Adrenal gland (tissue), 12 donors: ENCODE results near the gene MYO5B. TPM values are rescaled to one million over a fixed set of nuclear protein-coding genes. Genes with fewer than 3 reads are reported as not detected.
"Not testable (repeated sequence)": the region's sequence is repeated elsewhere in the genome, so short reads cannot be mapped to it uniquely, and the experiment has no call there.

Experiments
- DNase-seq, 7 donors: peaks; one replicate each; pipeline ENCODE4 v3.0.0-alpha.2; 2019 to 2020
- H3K27ac ChIP-seq, 5 donors: fragments of 200-600 bp; sonication (generic) in 4 of 5; 1 replicate in 3 of 5; 2 replicates in 2 of 5; pipeline versions ENCODE4 v1.5.1 to v1.8.0; 2016 to 2020; ENCODE audit warnings: mild to moderate bottlenecking in 1 of 5
- H3K27me3 ChIP-seq: fragments of 200-600 bp; 2 replicates; pipeline ENCODE4 v1.8.0; 2021
- H3K36me3 ChIP-seq, 2 donors: fragments of 200-600 bp; replicated peaks in 1 of 2; 1 replicate in 1 of 2; 2 replicates in 1 of 2; pipeline versions ENCODE4 v1.5.1 to v1.8.0; 2018 to 2022
- H3K4me1 ChIP-seq, 2 donors: fragments of 200-600 bp; replicated peaks in 1 of 2; 1 replicate in 1 of 2; 2 replicates in 1 of 2; pipeline versions ENCODE4 v1.5.1 to v1.8.0; 2018 to 2021
- H3K4me3 ChIP-seq, 4 donors: fragments of 200-600 bp; sonication (generic) in 3 of 4; one replicate each; pipeline ENCODE4 v1.5.1; 2016 to 2018
- H3K9me3 ChIP-seq, 3 donors: fragments of 200-600 bp; sonication (generic) in 1 of 3; replicated peaks in 1 of 3; 1 replicate in 2 of 3; 2 replicates in 1 of 3; pipeline versions ENCODE4 v1.5.1 to v1.8.0; 2016 to 2021
- CTCF ChIP-seq, 6 experiments: fragments of 450-650 bp in 4 of 6; fragments of 200-600 bp in 2 of 6; sonication (generic) in 1 of 6; IDR thresholded peaks; 1 replicate in 5 of 6; 2 replicates in 1 of 6; pipeline versions ENCODE4 v1.5.1 to v1.8.0; 2016 to 2021; ENCODE audit warnings: antibody characterized with exemption in 6 of 6, mild to moderate bottlenecking in 2 of 6, moderate library complexity in 1 of 6
- POLR2A ChIP-seq, 2 donors: fragments of 450-650 bp; IDR thresholded peaks; one replicate each; pipeline ENCODE4 v1.6.1; 2017; ENCODE audit warnings: antibody characterized with exemption in 2 of 2, mild to moderate bottlenecking in 2 of 2, moderate library complexity in 1 of 2
- WGBS, 4 donors: extraction: QIAGEN DNeasy Blood & Tissue Kit in 2 of 4; methylation state at CpG; one replicate each; pipeline versions ENCODE4 v1.1.5 to v1.1.7; 2013 to 2017; 5-methylcytosine and 5-hydroxymethylcytosine counted together
- intact Hi-C, 2 donors: fragments of 100-400 bp; cut with DNase I; formaldehyde crosslinking; loops; one replicate each; pipeline versions ENCODE4 v1.14.1 to v1.15.0; 2022 to 2023
- polyA plus RNA-seq, 3 donors: library from polyadenylated mRNA; stranded (reverse); fragments of 200-250 nt in 2 of 3; fragments of 350-450 nt in 1 of 3; fragmentation: Illumina TruSeq in 1 of 3; extraction: RNeasy Lipid Tissue Mini Kit (QIAGEN cat#74804) in 1 of 3; gene quantifications; one replicate each; pipeline ENCODE4 v1.2.3, GENCODE V29; 2013 to 2014
- total RNA-seq, 9 donors: library from RNA; depleted of rRNA in 4 of 9; stranded (reverse); fragments of >200 nt in 4 of 9; fragments of 120-200 nt in 1 of 9; fragmentation: NEBNext Ultra II Directional in 1 of 9; extraction: Animal tissue kit (Norgen Biotek cat#: 25700) in 1 of 9; gene quantifications; one replicate each; pipeline versions ENCODE4 v1.1.0 to v1.2.4, GENCODE V29; 2013 to 2023
- donor health status: healthy with polysubstance abuse.
- donor health status: Bipolar disorder and iron deficiency.
- donor health status: DM: yes; HTN: yes; CAD: no.
- donor health status: DM: no; HTN: no; CAD: no.
- donor health status: DM: no; HTN: no; CAD: no.
- donor health status: DM: yes; HTN: yes; CAD: no.

Gene MYO5B
- total and polyA plus RNA-seq, 12 donors, result 0.61 to 9.3 (median 2.9) TPM

DNA sequence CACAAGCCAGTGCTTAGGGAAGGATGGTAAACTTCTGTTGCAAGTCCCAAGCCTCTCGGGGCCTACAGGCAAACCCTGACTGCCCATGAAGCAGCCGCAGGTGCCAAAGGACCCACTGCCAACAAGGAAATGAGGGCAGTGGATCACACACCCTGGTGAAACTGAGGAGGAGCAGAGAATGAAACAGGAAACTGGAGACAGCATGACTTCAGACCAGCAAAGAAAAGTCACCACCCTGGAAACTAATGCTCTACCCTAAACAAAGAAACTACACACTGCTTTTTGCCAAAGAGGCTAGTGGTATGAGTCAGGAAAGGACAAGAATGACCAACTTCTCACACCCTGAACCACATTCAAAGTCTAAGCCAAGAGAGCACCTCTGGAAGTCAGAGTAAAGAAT lies 97.2 kb downstream of the MYO5B start:
- no peak for DNase-seq
- no peaks in the 10 kb centered on the region for H3K36me3 ChIP-seq
- H3K27me3 ChIP-seq, result no peaks in the 10 kb centered on the region
- no peaks in the 10 kb centered on the region for H3K4me1 ChIP-seq
- TF ChIP-seq CTCF (IDR thresholded peaks at IDR 0.05), result no peak
- TF ChIP-seq POLR2A (IDR thresholded peaks at IDR 0.05), result no peak
- H3K4me3 ChIP-seq, result no peak overlapping the region
- no peaks in the 10 kb centered on the region for H3K9me3 ChIP-seq
- no peak overlapping the region for H3K27ac ChIP-seq
- intact Hi-C loops, result no loop called here
- 57 to 88% (median 69%) methylated on average over 2 of the region's 2 CpGs for WGBS, 4 donors

- Histone ChIP-seq H3K9me3 (no peaks in the 10 kb centered on the region), H3K27ac (no peak overlapping the region), H3K27me3 (no peaks in the 10 kb centered on the region), H3K4me1 (no peaks in the 10 kb centered on the region), H3K4me3 (no peak overlapping the region), H3K36me3 (no peaks in the 10 kb centered on the region)
- DNase-seq, result no peak
- intact Hi-C loops, result no loop called here
- TF ChIP-seq CTCF (IDR thresholded peaks at IDR 0.05) (no peak), POLR2A (IDR thresholded peaks at IDR 0.05) (no peak)
- 85 to 95% (median 88%) methylated on average over 3 of the region's 3 CpGs for WGBS, 4 donors
Measured at GRCh38 chr18:50096766-50097435, 98.0 kb downstream of the MYO5B start.

DNA sequence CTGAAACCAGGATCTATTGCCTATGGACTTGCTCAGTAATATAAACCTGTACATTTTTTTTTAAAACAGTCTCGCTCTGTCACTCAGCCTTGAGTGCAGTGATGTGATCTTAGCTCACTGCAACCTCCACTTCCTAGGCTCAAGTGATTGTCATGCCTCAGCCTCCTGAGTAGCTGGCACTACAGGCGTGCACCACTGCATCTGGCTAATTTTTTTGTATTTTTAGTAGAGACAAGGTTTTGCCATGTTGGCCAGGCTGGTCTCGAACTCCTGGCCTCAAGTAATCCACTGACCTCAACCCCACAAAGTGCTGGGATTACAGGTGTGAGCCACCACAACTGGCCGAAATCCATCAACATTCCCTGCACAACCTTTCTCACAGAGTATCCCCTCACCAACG lies 100.2 kb downstream of the MYO5B start:
- H3K27ac ChIP-seq, DNase-seq, H3K36me3 ChIP-seq, intact Hi-C loops, H3K4me3 ChIP-seq, H3K4me1 ChIP-seq, H3K9me3 ChIP-seq, H3K27me3 ChIP-seq: not testable (repeated sequence)
- WGBS, 4 donors, result 76 to 91% (median 86%) methylated on average over 5 of the region's 5 CpGs

DNA sequence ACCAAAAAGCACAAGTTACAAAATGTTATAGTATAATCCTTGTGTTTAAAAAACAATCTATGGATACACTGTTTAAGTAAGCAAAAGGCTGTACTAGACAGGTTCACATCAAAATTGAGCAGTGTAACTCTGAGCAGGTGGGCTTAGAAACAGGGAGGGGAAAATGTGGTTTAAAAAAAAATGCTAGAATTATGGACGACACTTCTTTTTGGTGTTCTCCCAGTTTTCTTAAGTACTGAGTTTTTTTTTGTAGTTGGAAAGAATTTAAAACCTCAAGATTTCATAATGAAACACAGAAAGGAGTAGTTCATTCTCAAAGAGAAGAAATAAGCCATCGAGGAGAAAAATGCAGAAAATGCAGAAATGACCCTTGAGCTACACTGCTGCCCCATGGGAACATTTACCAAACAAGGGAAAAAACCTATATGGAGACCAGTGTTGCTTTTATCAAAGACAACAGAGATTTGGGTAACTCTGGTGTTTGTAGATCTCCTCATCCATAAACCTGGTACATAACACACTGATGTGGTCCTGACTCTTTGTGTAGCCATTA lies 100.7 kb downstream of the MYO5B start:
- Histone ChIP-seq H3K4me1 (no peaks in the 10 kb centered on the region), H3K27me3 (no peaks in the 10 kb centered on the region), H3K27ac (no peak overlapping the region), H3K4me3 (no peak overlapping the region), H3K36me3 (no peaks in the 10 kb centered on the region), H3K9me3 (no peaks in the 10 kb centered on the region)
- 59 to 73% (median 69%) methylated on average over 2 of the region's 2 CpGs for whole genome bisulfite sequencing, 4 donors
- no peak for TF ChIP-seq POLR2A (IDR thresholded peaks at IDR 0.05)
- TF ChIP-seq CTCF (IDR thresholded peaks at IDR 0.05), result no peak
- no peak for DNase-seq
- intact Hi-C loops, result no loop called here
